H1 (cell line): ENCODE data around the gene PDCD6IP. TPM values are rescaled to one million over a fixed set of nuclear protein-coding genes. Genes with fewer than 3 reads are reported as not detected.

Experiments
- CTCF ChIA-PET: fragments of 300-600 bp; sonication (Branson Sonifier 250); formaldehyde crosslinking; loops from one replicate; lab custom pipeline; 2021; ENCODE audit not compliant: partially characterized antibody; lab: Charles Lee
- POLR2A ChIA-PET: fragments of 300-600 bp; sonication (Branson Sonifier 250); formaldehyde crosslinking; loops from one replicate; lab custom pipeline; 2021; ENCODE audit warnings: inconsistent platforms; ENCODE audit not compliant: partially characterized antibody; lab: Charles Lee
- DNase-seq, 2 experiments: peaks; one replicate each; pipeline versions ENCODE4 v3.0.0 to v3.0.0-alpha.2; 2010 to 2022; ENCODE audit warnings: low spot score in 2 of 2, low read depth in 1 of 2, mixed read lengths in 1 of 2
- FAIRE-seq: peaks from 2 replicates; lab custom pipeline; 2011; peaks lifted over from hg19 to GRCh38; lab: Jason Lieb, UNC
- H2AFZ ChIP-seq: 2 replicates; pipeline ENCODE4 v1.8.1; 2012; ENCODE audit warnings: low read length, inconsistent platforms
- H2AK5ac ChIP-seq: 2 replicates; pipeline ENCODE4 v1.6.1; 2013; ENCODE audit warnings: low read depth, low read length
- H2BK120ac ChIP-seq: replicated peaks from 2 replicates; pipeline ENCODE3; 2013; ENCODE audit warnings: low read depth, low read length, inconsistent platforms
- H2BK12ac ChIP-seq: 2 replicates; pipeline ENCODE4 v1.6.1; 2013; ENCODE audit warnings: low read depth, low read length
- H2BK15ac ChIP-seq: 2 replicates; pipeline ENCODE4 v1.6.1; 2013; ENCODE audit warnings: low read length
- H2BK20ac ChIP-seq: 2 replicates; pipeline ENCODE4 v1.6.1; 2013; ENCODE audit warnings: low read length
- H2BK5ac ChIP-seq: 2 replicates; pipeline ENCODE4 v1.6.1; 2013; ENCODE audit warnings: low read depth, low read length
- H3K14ac ChIP-seq: 2 replicates; pipeline ENCODE4 v1.6.1; 2013; ENCODE audit warnings: inconsistent platforms; ENCODE audit not compliant: insufficient read length
- H3K18ac ChIP-seq: 2 replicates; pipeline ENCODE4 v1.6.1; 2013; ENCODE audit warnings: low read length; ENCODE audit errors: extremely low read depth
- H3K23ac ChIP-seq: 2 replicates; pipeline ENCODE4 v1.6.1; 2013; ENCODE audit warnings: inconsistent platforms; ENCODE audit not compliant: insufficient read length
- H3K23me2 ChIP-seq: 2 replicates; pipeline ENCODE4 v1.6.1; 2013; ENCODE audit warnings: low read depth, low read length
- H3K27ac ChIP-seq: 2 replicates; pipeline ENCODE4 v1.6.1; 2011; ENCODE audit warnings: low read depth, low read length, inconsistent platforms
- H3K27me3 ChIP-seq, 4 experiments: replicated peaks in 1 of 4; 1 replicate in 1 of 4; 2 replicates in 3 of 4; pipeline versions ENCODE4 v1.6.1 to v1.8.1; 2011 to 2013; ENCODE audit warnings: low read length in 3 of 4, mild to moderate bottlenecking in 3 of 4, inconsistent platforms in 2 of 4, mixed read lengths in 2 of 4, moderate library complexity in 1 of 4; ENCODE audit not compliant: control insufficient read depth in 3 of 4, insufficient read depth in 3 of 4; ENCODE audit errors: extremely low read depth in 1 of 4
- H3K36me3 ChIP-seq, 4 experiments: 2 replicates each; pipeline versions ENCODE4 v1.6.1 to v1.8.1; 2011 to 2013; ENCODE audit warnings: mild to moderate bottlenecking in 4 of 4, low read length in 3 of 4, moderate library complexity in 2 of 4, control low read depth in 1 of 4, inconsistent platforms in 1 of 4; ENCODE audit not compliant: insufficient read depth in 4 of 4, control insufficient read depth in 2 of 4
- H3K4ac ChIP-seq: replicated peaks from 2 replicates; pipeline ENCODE3; 2013; ENCODE audit warnings: low read length, low read depth, mixed read lengths, inconsistent platforms; ENCODE audit not compliant: insufficient read length
- H3K4me1 ChIP-seq, 4 experiments: replicated peaks in 1 of 4; 1 replicate in 1 of 4; 2 replicates in 3 of 4; pipeline versions ENCODE4 v1.6.1 to v1.8.1; 2011 to 2013; ENCODE audit warnings: low read length in 3 of 4, inconsistent platforms in 2 of 4, mixed read lengths in 1 of 4; ENCODE audit not compliant: insufficient read depth in 4 of 4, control insufficient read depth in 3 of 4
- H3K4me2 ChIP-seq, 2 experiments: 2 replicates each; pipeline versions ENCODE4 v1.6.1 to v1.8.1; 2011 to 2013; ENCODE audit warnings: low read depth in 2 of 2, low read length in 2 of 2, control low read depth in 1 of 2, inconsistent platforms in 1 of 2, mild to moderate bottlenecking in 1 of 2; ENCODE audit not compliant: insufficient read depth in 1 of 2
- H3K4me3 ChIP-seq, 4 experiments: fragments of 200-600, 300-600 bp in 1 of 4; sonication (generic), shearing (Covaris generic), sonication (Bioruptor Twin) in 1 of 4; 2 replicates each; pipeline versions ENCODE4 v1.5.1 to v1.8.1; 2011 to 2016; ENCODE audit warnings: low read length in 4 of 4, low read depth in 3 of 4, control low read depth in 2 of 4, inconsistent platforms in 2 of 4, mild to moderate bottlenecking in 2 of 4, mixed read lengths in 1 of 4, moderate library complexity in 1 of 4; ENCODE audit not compliant: insufficient read depth in 2 of 4; ENCODE audit errors: extremely low read depth in 1 of 4
- H3K56ac ChIP-seq: replicated peaks from 2 replicates; pipeline ENCODE3; 2013; ENCODE audit warnings: low read depth, mild to moderate bottlenecking, mixed read lengths, low read length, inconsistent platforms; ENCODE audit not compliant: insufficient read length
- H3K79me1 ChIP-seq: 2 replicates; pipeline ENCODE4 v1.6.1; 2013; ENCODE audit warnings: low read depth, low read length, control low read depth
- H3K79me2 ChIP-seq, 2 experiments: 2 replicates each; pipeline versions ENCODE4 v1.6.1 to v1.8.1; 2012 to 2013; ENCODE audit warnings: low read length in 2 of 2, mild to moderate bottlenecking in 2 of 2, inconsistent platforms in 1 of 2; ENCODE audit not compliant: insufficient read depth in 2 of 2, control insufficient read depth in 1 of 2
- H3K9ac ChIP-seq, 4 experiments: replicated peaks in 1 of 4; 1 replicate in 1 of 4; 2 replicates in 3 of 4; pipeline versions ENCODE4 v1.6.1 to v1.8.1; 2011 to 2013; ENCODE audit warnings: low read depth in 3 of 4, low read length in 3 of 4, control low read depth in 2 of 4, mild to moderate bottlenecking in 2 of 4, moderate library complexity in 2 of 4, inconsistent platforms in 1 of 4; ENCODE audit errors: extremely low read depth in 1 of 4
- H3K9me3 ChIP-seq, 2 experiments: 2 replicates each; pipeline versions ENCODE4 v1.6.1 to v1.8.1; 2012 to 2013; ENCODE audit warnings: mild to moderate bottlenecking in 2 of 2, moderate library complexity in 2 of 2, control low read depth in 1 of 2, inconsistent platforms in 1 of 2, low read depth in 1 of 2, low read length in 1 of 2, mixed read lengths in 1 of 2; ENCODE audit not compliant: insufficient read depth in 2 of 2
- H4K20me1 ChIP-seq, 2 experiments: replicated peaks in 1 of 2; 2 replicates each; pipeline versions ENCODE3 to v1.8.1; 2011 to 2013; ENCODE audit warnings: inconsistent platforms in 2 of 2, low read length in 2 of 2, mild to moderate bottlenecking in 1 of 2; ENCODE audit not compliant: insufficient read depth in 2 of 2, control insufficient read depth in 1 of 2
- H4K5ac ChIP-seq: 2 replicates; pipeline ENCODE4 v1.6.1; 2013; ENCODE audit warnings: low read length, low read depth, mixed read lengths, inconsistent platforms; ENCODE audit not compliant: insufficient read length
- H4K8ac ChIP-seq: 2 replicates; pipeline ENCODE4 v1.8.0; 2013; ENCODE audit warnings: mild to moderate bottlenecking, moderate library complexity, low read length, inconsistent platforms; ENCODE audit not compliant: insufficient read depth; ENCODE audit errors: extremely low read depth
- H4K91ac ChIP-seq: replicated peaks from 2 replicates; pipeline ENCODE3; 2013; ENCODE audit warnings: low read length, mixed read lengths, inconsistent platforms; ENCODE audit not compliant: insufficient read length
- CHD2 ChIP-seq: IDR thresholded peaks from 2 replicates; pipeline ENCODE4 v1.6.1; 2012; ENCODE audit warnings: low read length, improper control_type of control experiment
- GTF2F1 ChIP-seq: IDR thresholded peaks from 2 replicates; pipeline ENCODE4 v1.6.1; 2012; ENCODE audit warnings: low read depth, low read length, improper control_type of control experiment, borderline replicate concordance
- HDAC2 ChIP-seq, 2 experiments: fragments of 300-600 bp in 1 of 2; sonication (generic) in 1 of 2; IDR thresholded peaks; 2 replicates each; pipeline ENCODE4 v1.6.1; 2011 to 2012; ENCODE audit warnings: low read depth in 2 of 2, low read length in 2 of 2, mild to moderate bottlenecking in 2 of 2, moderate library complexity in 2 of 2, borderline replicate concordance in 1 of 2, inconsistent platforms in 1 of 2
- KDM1A ChIP-seq: fragments of 200-600, 300-600 bp; sonication (generic); IDR thresholded peaks from 2 replicates; pipeline ENCODE4 v1.7.1; 2016; ENCODE audit warnings: mild to moderate bottlenecking, low read length, borderline replicate concordance
- MAFK ChIP-seq: IDR thresholded peaks from 2 replicates; pipeline ENCODE4 v1.6.1; 2012; ENCODE audit warnings: low read depth, mild to moderate bottlenecking, improper control_type of control experiment, low read length
- MAX ChIP-seq: IDR thresholded peaks from 2 replicates; pipeline ENCODE4 v1.6.1; 2012; ENCODE audit warnings: inconsistent platforms
- POLR2AphosphoS5 ChIP-seq: IDR thresholded peaks from 2 replicates; pipeline ENCODE4 v1.6.1; 2011; ENCODE audit warnings: low read depth, low read length
- RBBP5 ChIP-seq: IDR thresholded peaks from 2 replicates; pipeline ENCODE4 v1.7.1; 2012; ENCODE audit warnings: low read depth, mild to moderate bottlenecking, inconsistent platforms, low read length, moderate library complexity, borderline replicate concordance
- RXRA ChIP-seq: IDR thresholded peaks from 2 replicates; pipeline ENCODE4 v1.6.1; 2011; ENCODE audit warnings: low read depth, mild to moderate bottlenecking, low read length, moderate library complexity; ENCODE audit not compliant: insufficient read depth
- SIRT6 ChIP-seq: IDR thresholded peaks from one replicate; pipeline ENCODE4 v1.7.1; 2012; ENCODE audit warnings: low read length, inconsistent platforms
- SP1 ChIP-seq: IDR thresholded peaks from 2 replicates; pipeline ENCODE4 v1.6.1; 2011; ENCODE audit warnings: low read depth, low read length
- TBP ChIP-seq: IDR thresholded peaks from 2 replicates; pipeline ENCODE4 v1.6.1; 2011; ENCODE audit warnings: low read depth, low read length, improper control_type of control experiment
- YY1 ChIP-seq: IDR thresholded peaks from 2 replicates; pipeline ENCODE4 v1.6.1; 2011; ENCODE audit warnings: low read depth, mild to moderate bottlenecking, low read length
- ZNF274 ChIP-seq: IDR thresholded peaks from 2 replicates; pipeline ENCODE4 v1.7.0; 2012; ENCODE audit warnings: low read length, borderline replicate concordance; ENCODE audit errors: extremely low read depth
- WGBS, 2 experiments: shearing (Covaris generic) in 1 of 2; methylation state at CpG; one replicate each; pipeline versions ENCODE4 v1.1.6 to v1.1.7; 2013 to 2015; ENCODE audit warnings: low lambda C conversion rate in 2 of 2, mixed read lengths in 2 of 2, inconsistent platforms in 1 of 2, low coverage in 1 of 2, missing lambda C conversion rate in 1 of 2; ENCODE audit not compliant: insufficient replicate concordance in 2 of 2, insufficient coverage in 1 of 2, insufficient read length in 1 of 2; ENCODE audit errors: extremely low coverage in 1 of 2, missing lambda C conversion rate in 1 of 2; 5-methylcytosine and 5-hydroxymethylcytosine counted together
- polyA plus RNA-seq, 7 experiments: library from polyadenylated mRNA; depleted of rRNA in 3 of 7; stranded (reverse) in 5 of 7; unstranded in 2 of 7; fragments of >200 nt in 5 of 7; fragments of 200-250 nt in 2 of 7; gene quantifications; 1 replicate in 5 of 7; 2 replicates in 1 of 7; 4 replicates in 1 of 7; pipeline versions ENCODE4 v1.2.1 to v1.2.3, GENCODE V29; 2011 to 2013; ENCODE audit warnings: missing spikeins in 2 of 7, mixed read lengths in 2 of 7
- total RNA-seq: library from RNA; stranded (reverse); fragmentation: NEBNext Ultra II Directional; extraction: Animal tissue kit (Norgen Biotek cat#: 25700); gene quantifications from 2 replicates; pipeline ENCODE4 v1.2.1, GENCODE V29; 2021

Gene PDCD6IP
- total and polyA plus RNA-seq, 2 of the 8 experiments (the other 6 are each of a cell fraction or from before 2014, with no cell fraction given), result 61.7 to 155 TPM

- Histone ChIP-seq H3K23ac (no peak overlapping the region), H2BK20ac (no peak overlapping the region), H3K9ac (no peak overlapping the region), H2BK5ac (no peak overlapping the region), H3K27ac (no peak overlapping the region), H2AK5ac (no peak overlapping the region), H2AFZ (no peak overlapping the region), H3K36me3 (peaks cover 0 to 4% (median 0%) of the 10 kb centered on the region in 4 experiments; a peak in 1 of 8 replicates), H3K4ac (no peak overlapping the region), H3K23me2 (peaks cover 2% of the 10 kb centered on the region), H4K8ac (no peak overlapping the region), H3K14ac (no peak overlapping the region), H2BK15ac (no peak overlapping the region), H3K9me3 (no peaks in the 10 kb centered on the region), H4K91ac (no peak overlapping the region), H3K4me3 (no peak overlapping the region), H3K79me2 (peaks cover 3 to 85% of the 10 kb centered on the region in 2 experiments; a peak in 3 of 4 replicates), H4K20me1 (peaks cover 0 to 3% of the 10 kb centered on the region in 2 experiments), H3K56ac (no peak overlapping the region), H3K79me1 (0 out of 2 replicates have a peak, but pooled peaks cover 4% of the 10 kb centered on the region), H3K4me1 (peaks cover 0 to 7% (median 0%) of the 10 kb centered on the region in 4 experiments; a peak in 4 of 7 replicates), H3K27me3 (no peaks in the 10 kb centered on the region), H3K18ac (no peak overlapping the region), H2BK12ac (no peak overlapping the region), H4K5ac (no peak overlapping the region), H2BK120ac (no peak overlapping the region), H3K4me2 (no peak overlapping the region)
- ChIA-PET CTCF (no interaction called here), POLR2A (no interaction called here)
- WGBS, 2 experiments, result 70% methylated on average over 1 of the region's 1 CpG; no CpG with 5 or more reads in 1 of the 2 experiments
- DNase-seq (no peak), FAIRE-seq (no peak)
- TF ChIP-seq POLR2AphosphoS5 (no peak), CHD2 (no peak), GTF2F1 (no peak), ZNF274 (no peak), HDAC2 (IDR thresholded peaks at IDR 0.05; ENCODE audit: borderline replicate concordance in 1 of 2, low read depth in 2 of 2, low read length in 2 of 2) (no peak), YY1 (no peak), KDM1A (no peak), SP1 (no peak), RBBP5 (no peak), TBP (no peak), MAX (no peak), RXRA (no peak), SIRT6 (no peak), MAFK (no peak)
Observed at GRCh38 chr3:33803252-33803651, 4.8 kb downstream of the PDCD6IP start.
